ENCODE data around the gene SF3B1.

Gene SF3B1

GRCh38 chr2:197445746-197446145 is 10.9 kb upstream of the SF3B1 start:
- Histone ChIP-seq H2BK5ac (ENCODE audit: low read depth, low read length, poor library complexity) (no peak overlapping the region), H3K14ac (ENCODE audit: low read length) (no peak overlapping the region), H4K12ac (ENCODE audit: low read depth, low read length) (no peak overlapping the region), H3K4me1 (ENCODE audit: control insufficient read depth in 1 of 2, insufficient read depth in 2 of 2, low read length in 2 of 2) (no peaks in the 10 kb centered on the region), H3K18ac (ENCODE audit: low read length) (no peak overlapping the region), H3K9ac (ENCODE audit: low read length) (no peak overlapping the region), H3K4me2 (ENCODE audit: low read length) (no peak overlapping the region), H3K4ac (ENCODE audit: low read depth, low read length) (no peak overlapping the region), H3K79me1 (ENCODE audit: low read length) (no peaks in the 10 kb centered on the region), H4K91ac (ENCODE audit: low read depth, low read length) (no peak overlapping the region), H3K4me3 (ENCODE audit: low read depth, low read length) (no peak overlapping the region), H3K36me3 (ENCODE audit: control insufficient read depth in 1 of 2, insufficient read depth in 2 of 2, low read length in 2 of 2) (no peaks in the 10 kb centered on the region), H2BK120ac (ENCODE audit: insufficient read depth, low read length, poor library complexity) (no peak overlapping the region), H3K79me2 (ENCODE audit: control insufficient read depth, insufficient read depth, low read length, poor library complexity) (no peaks in the 10 kb centered on the region), H4K8ac (ENCODE audit: low read depth, low read length) (no peak overlapping the region), H2AFZ (ENCODE audit: insufficient read depth, low read length, poor library complexity) (no peak overlapping the region), H2AK5ac (ENCODE audit: low read length) (no peak overlapping the region), H3K27ac (ENCODE audit: low read depth, low read length) (no peak overlapping the region), H3K23ac (ENCODE audit: low read length) (no peak overlapping the region), H3K27me3 (ENCODE audit: insufficient read depth, low read length) (no peaks in the 10 kb centered on the region), H2BK12ac (ENCODE audit: low read length) (no peak overlapping the region), H3K9me3 (ENCODE audit: insufficient read depth, low read depth, low read length) (no peaks in the 10 kb centered on the region)
- no peak for DNase-seq
- no CpG with 5 or more reads among the region's 1 CpG for WGBS (ENCODE audit: extremely low coverage, insufficient coverage, insufficient read length)

- H4K12ac ChIP-seq (ENCODE audit: low read depth, low read length): no peak overlapping the region
- no peak overlapping the region for H3K23ac ChIP-seq (ENCODE audit: low read length)
Measured at GRCh38 chr2:197442857-197443256, 8.0 kb upstream of the SF3B1 start.

DNA sequence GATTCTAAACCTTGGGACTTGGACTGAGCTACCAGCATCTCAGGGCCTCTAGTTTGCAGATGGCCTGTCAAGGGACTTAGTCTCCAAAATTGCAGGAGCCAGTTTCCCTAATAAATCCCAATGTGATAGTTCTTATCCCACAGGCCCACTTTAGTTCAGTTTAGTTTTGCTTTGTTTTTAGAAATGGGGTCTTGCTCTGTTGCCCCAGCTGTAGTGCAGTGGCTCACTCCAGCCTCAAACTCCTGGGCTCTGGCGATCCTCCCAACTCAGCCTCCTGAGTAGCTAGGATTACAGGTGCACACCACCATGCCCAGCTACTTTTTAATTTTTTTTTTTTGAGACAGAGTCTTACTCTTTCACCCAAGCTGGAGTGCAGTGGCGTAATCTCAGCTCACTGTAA is 2.6 kb upstream of the SF3B1 start:
- H3K23ac ChIP-seq (ENCODE audit: low read length): no peak overlapping the region
- H2BK120ac ChIP-seq (ENCODE audit: insufficient read depth, low read length, poor library complexity): no peak overlapping the region
- no peak overlapping the region for H3K4me2 ChIP-seq (ENCODE audit: low read length)
- no peaks in the 10 kb centered on the region for H3K36me3 ChIP-seq (ENCODE audit: control insufficient read depth in 1 of 2, insufficient read depth in 2 of 2, low read length in 2 of 2)
- H2BK12ac ChIP-seq (ENCODE audit: low read length): no peak overlapping the region
- no peak overlapping the region for H2AFZ ChIP-seq (ENCODE audit: insufficient read depth, low read length, poor library complexity)
- no peak overlapping the region for H3K9ac ChIP-seq (ENCODE audit: low read length)
- H3K79me2 ChIP-seq (ENCODE audit: control insufficient read depth, insufficient read depth, low read length, poor library complexity): peaks cover 13% of the 10 kb centered on the region
- H3K18ac ChIP-seq (ENCODE audit: low read length): no peak overlapping the region
- no peak overlapping the region for H4K91ac ChIP-seq (ENCODE audit: low read depth, low read length)
- H3K14ac ChIP-seq (ENCODE audit: low read length): no peak overlapping the region
- no CpG with 5 or more reads among the region's 2 CpGs for WGBS (ENCODE audit: extremely low coverage, insufficient coverage, insufficient read length)
- H3K27ac ChIP-seq (ENCODE audit: low read depth, low read length): no peak overlapping the region
- no peak overlapping the region for H3K4me3 ChIP-seq (ENCODE audit: low read depth, low read length)
- no peak overlapping the region for H4K12ac ChIP-seq (ENCODE audit: low read depth, low read length)
- H3K4ac ChIP-seq (ENCODE audit: low read depth, low read length): no peak overlapping the region
- no peak overlapping the region for H2BK5ac ChIP-seq (ENCODE audit: low read depth, low read length, poor library complexity)
- peaks cover 10% of the 10 kb centered on the region for H3K79me1 ChIP-seq (ENCODE audit: low read length)
- no peaks in the 10 kb centered on the region for H3K27me3 ChIP-seq (ENCODE audit: insufficient read depth, low read length)
- H2AK5ac ChIP-seq (ENCODE audit: low read length): no peak overlapping the region
- DNase-seq: no peak
- no peaks in the 10 kb centered on the region for H3K9me3 ChIP-seq (ENCODE audit: insufficient read depth, low read depth, low read length)
- H3K4me1 ChIP-seq (ENCODE audit: control insufficient read depth in 1 of 2, insufficient read depth in 2 of 2, low read length in 2 of 2): peaks cover 5% of the 10 kb centered on the region in 2 experiments
- no peak overlapping the region for H4K8ac ChIP-seq (ENCODE audit: low read depth, low read length)

More at GRCh38 chr2:197442857-197443256, 8.0 kb upstream of the SF3B1 start:
- Histone ChIP-seq H4K91ac (ENCODE audit: low read depth, low read length) (no peak overlapping the region), H3K4me2 (ENCODE audit: low read length) (no peak overlapping the region), H3K4ac (ENCODE audit: low read depth, low read length) (no peak overlapping the region), H2BK12ac (ENCODE audit: low read length) (no peak overlapping the region), H3K4me3 (ENCODE audit: low read depth, low read length) (no peak overlapping the region), H2BK120ac (ENCODE audit: insufficient read depth, low read length, poor library complexity) (no peak overlapping the region), H3K36me3 (ENCODE audit: control insufficient read depth in 1 of 2, insufficient read depth in 2 of 2, low read length in 2 of 2) (no peaks in the 10 kb centered on the region), H2BK5ac (ENCODE audit: low read depth, low read length, poor library complexity) (no peak overlapping the region), H3K9ac (ENCODE audit: low read length) (no peak overlapping the region), H4K8ac (ENCODE audit: low read depth, low read length) (no peak overlapping the region), H3K9me3 (ENCODE audit: insufficient read depth, low read depth, low read length) (no peaks in the 10 kb centered on the region), H3K79me1 (ENCODE audit: low read length) (no peaks in the 10 kb centered on the region), H3K18ac (ENCODE audit: low read length) (no peak overlapping the region), H3K27me3 (ENCODE audit: insufficient read depth, low read length) (no peaks in the 10 kb centered on the region), H3K14ac (ENCODE audit: low read length) (no peak overlapping the region), H3K79me2 (ENCODE audit: control insufficient read depth, insufficient read depth, low read length, poor library complexity) (no peaks in the 10 kb centered on the region), H2AK5ac (ENCODE audit: low read length) (no peak overlapping the region), H3K27ac (ENCODE audit: low read depth, low read length) (no peak overlapping the region), H3K4me1 (ENCODE audit: control insufficient read depth in 1 of 2, insufficient read depth in 2 of 2, low read length in 2 of 2) (no peaks in the 10 kb centered on the region), H2AFZ (ENCODE audit: insufficient read depth, low read length, poor library complexity) (no peak overlapping the region)
- no peak for DNase-seq
- no CpG with 5 or more reads among the region's 5 CpGs for WGBS (ENCODE audit: extremely low coverage, insufficient coverage, insufficient read length)

DNA sequence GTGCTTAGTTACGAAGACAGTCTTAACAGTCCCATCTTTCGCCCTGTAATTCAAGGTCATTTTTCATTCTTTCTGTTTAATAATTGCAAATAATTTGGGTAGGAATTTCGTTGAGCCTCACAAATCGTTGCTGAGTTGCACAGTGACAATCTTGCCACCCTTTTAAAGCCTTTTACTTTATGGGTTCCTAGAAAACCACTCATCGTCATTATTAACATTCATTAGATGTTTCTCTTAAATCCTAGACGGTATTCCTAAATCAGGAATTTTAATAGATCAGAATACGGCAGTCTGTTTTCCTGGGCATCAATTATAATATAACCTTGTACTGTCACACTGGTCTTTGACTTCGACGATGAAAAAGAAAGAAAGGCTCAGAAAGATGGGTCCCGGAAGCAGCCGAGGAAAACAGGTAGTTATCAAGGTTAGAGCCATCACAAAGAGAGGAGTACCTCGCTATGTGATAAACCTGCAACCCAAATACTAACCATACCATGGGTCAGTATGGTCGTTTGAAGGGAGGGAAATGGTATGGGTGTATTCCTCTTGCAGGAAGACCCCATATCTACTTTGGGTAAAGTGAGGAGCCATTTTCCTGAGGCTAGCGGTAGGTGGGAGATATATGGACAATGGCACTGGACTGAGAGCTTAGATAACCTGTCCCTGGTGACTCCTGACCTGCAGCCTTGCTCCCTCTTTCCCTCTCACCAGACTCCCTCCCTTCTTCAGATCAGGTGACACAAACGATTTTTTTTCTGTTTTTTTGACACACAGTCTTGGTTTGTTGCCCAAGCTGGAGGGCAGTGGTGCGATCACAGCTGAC is 981 bp upstream of the SF3B1 start:
- Histone ChIP-seq H3K4me2 (ENCODE audit: low read length) (peak overlapping the region; percentile 64), H2AK5ac (ENCODE audit: low read length) (peak overlapping the region; percentile 5), H3K14ac (ENCODE audit: low read length) (no peak overlapping the region), H3K4me1 (ENCODE audit: control insufficient read depth in 1 of 2, insufficient read depth in 2 of 2, low read length in 2 of 2) (peaks cover 5% of the 10 kb centered on the region in 2 experiments), H2BK120ac (ENCODE audit: insufficient read depth, low read length, poor library complexity) (no peak overlapping the region), H3K79me2 (ENCODE audit: control insufficient read depth, insufficient read depth, low read length, poor library complexity) (peaks cover 19% of the 10 kb centered on the region), H3K79me1 (ENCODE audit: low read length) (peaks cover 10% of the 10 kb centered on the region), H3K23ac (ENCODE audit: low read length) (no peak overlapping the region), H3K9me3 (ENCODE audit: insufficient read depth, low read depth, low read length) (no peaks in the 10 kb centered on the region), H3K36me3 (ENCODE audit: control insufficient read depth in 1 of 2, insufficient read depth in 2 of 2, low read length in 2 of 2) (no peaks in the 10 kb centered on the region), H4K91ac (ENCODE audit: low read depth, low read length) (peak overlapping the region; percentile 90), H3K9ac (ENCODE audit: low read length) (peak overlapping the region; percentile 50), H2AFZ (ENCODE audit: insufficient read depth, low read length, poor library complexity) (peak overlapping the region; percentile 45), H3K18ac (ENCODE audit: low read length) (no peak overlapping the region), H2BK5ac (ENCODE audit: low read depth, low read length, poor library complexity) (peak overlapping the region; percentile 81), H3K27me3 (ENCODE audit: insufficient read depth, low read length) (no peaks in the 10 kb centered on the region), H3K4me3 (ENCODE audit: low read depth, low read length) (peak overlapping the region; percentile 78), H2BK12ac (ENCODE audit: low read length) (no peak overlapping the region), H4K8ac (ENCODE audit: low read depth, low read length) (peak overlapping the region; percentile 99), H4K12ac (ENCODE audit: low read depth, low read length) (peak overlapping the region; percentile 6), H3K4ac (ENCODE audit: low read depth, low read length) (peak overlapping the region; percentile 4), H3K27ac (ENCODE audit: low read depth, low read length) (peak overlapping the region; percentile 91)
- DNase-seq: no peak
- no CpG with 5 or more reads among the region's 16 CpGs for WGBS (ENCODE audit: extremely low coverage, insufficient coverage, insufficient read length)

Measured in trophoblast cell (in vitro differentiated cells and primary cell).